Epithelial cell of prostate (primary cell): ENCODE measurements around the gene RIMS1.

Source experiments
- DNase-seq: peaks from one replicate; pipeline ENCODE4 v3.0.0-alpha.2; 2011; ENCODE audit warnings: low read depth, low spot score
- H3K27ac ChIP-seq: fragments of 450-650 bp; 2 replicates; pipeline ENCODE4 v1.5.1; 2017; ENCODE audit warnings: mild to moderate bottlenecking

RIMS1 gene

DNA sequence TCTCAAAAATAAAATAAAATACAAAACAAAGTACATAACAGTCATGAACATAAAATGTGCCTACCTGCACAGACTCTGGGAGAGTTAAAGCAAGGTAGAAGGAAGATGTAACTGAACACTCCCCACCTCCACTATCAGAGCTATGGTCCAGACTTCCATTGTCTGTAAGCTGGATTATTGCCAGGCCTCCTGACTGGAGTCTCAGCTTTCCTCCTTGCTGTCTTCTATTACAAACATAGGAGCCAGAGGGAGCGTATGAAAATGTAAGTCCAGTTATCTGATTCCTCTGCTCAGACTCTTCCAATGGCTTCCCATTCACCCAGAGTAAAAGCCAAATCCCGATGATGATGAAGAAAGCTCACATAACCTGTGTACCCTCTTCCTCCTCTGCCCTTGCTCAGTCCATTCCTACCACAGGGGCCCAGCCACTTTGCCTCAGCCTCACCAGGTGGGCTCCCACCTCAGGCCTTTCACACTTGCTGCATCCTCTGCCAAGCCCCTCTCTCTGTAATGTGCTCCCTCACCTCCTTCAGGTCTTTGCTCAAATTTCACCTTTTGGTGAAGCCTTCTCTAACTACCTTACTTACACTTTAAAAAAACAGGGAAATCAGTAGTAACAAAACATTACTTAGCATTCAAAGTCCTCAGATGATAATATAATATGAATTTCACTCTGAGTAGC is 194.1 kb downstream of the RIMS1 start:
- DNase-seq = no peak
- no peak overlapping the region for H3K27ac ChIP-seq

DNA sequence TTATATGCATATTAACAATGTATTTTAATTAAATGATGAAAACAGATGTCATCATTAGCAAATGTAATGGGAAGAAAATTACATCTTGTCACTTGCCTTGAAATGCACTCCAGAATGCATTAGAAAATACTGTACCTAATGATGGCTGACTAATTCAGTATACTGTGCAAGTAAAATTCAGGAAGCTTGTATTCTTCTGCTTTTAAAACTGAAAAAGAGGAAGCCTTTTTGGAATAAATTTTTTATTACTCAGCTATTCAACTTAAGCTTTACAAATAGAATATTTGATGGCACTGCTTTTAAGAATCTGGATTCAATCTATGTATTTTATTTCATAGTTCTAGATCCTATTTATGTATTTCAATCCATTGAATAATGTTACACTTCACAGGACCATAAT is 195.5 kb downstream of the RIMS1 start:
- no peak for DNase-seq
- no peak overlapping the region for H3K27ac ChIP-seq

DNA sequence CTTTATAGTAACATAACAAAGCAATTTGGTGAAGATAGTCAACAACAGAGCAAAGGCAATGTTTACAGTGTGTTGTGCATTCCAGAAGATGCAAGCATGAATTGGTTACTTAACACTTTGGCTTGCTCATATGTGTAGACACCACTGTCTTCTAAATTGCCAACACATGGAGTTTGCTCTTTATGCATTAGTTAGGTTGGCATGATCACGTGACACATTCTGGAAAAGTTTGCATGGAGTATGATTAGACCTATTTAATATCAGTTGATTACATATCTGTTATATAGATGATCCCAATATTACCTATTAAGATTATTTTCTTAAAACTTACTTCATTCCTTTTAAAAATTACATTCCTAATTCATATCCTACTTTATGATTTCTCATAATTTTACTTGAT is 197.6 kb downstream of the RIMS1 start:
- no peak overlapping the region for H3K27ac ChIP-seq
- DNase-seq = no peak

DNA sequence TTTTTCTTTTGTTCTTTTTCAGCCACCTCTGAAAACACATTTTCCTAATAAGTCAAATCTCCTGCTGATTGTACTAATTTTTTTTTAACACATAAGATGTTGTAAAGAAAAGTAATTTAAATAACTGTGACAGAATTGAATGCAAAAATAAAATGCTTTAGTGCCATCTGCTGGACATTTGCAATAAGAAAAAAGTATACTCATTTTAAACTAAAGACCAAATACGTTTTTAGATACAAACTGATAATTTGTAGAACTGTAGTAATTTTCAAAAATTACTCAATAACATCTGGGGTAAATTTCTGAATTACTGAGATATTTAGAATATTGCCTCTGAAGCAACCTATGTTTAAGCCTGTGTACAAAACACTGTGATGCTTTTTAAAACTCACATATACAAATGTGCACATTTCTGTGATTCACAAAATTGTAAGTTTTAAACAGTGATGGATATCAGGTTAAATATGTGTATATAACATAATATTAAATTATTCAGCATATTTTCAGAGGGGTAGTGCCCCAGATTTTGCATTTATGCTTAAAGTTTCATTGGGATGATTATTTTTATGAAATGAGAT is 198.7 kb downstream of the RIMS1 start:
- no peak overlapping the region for H3K27ac ChIP-seq
- no peak for DNase-seq

DNA sequence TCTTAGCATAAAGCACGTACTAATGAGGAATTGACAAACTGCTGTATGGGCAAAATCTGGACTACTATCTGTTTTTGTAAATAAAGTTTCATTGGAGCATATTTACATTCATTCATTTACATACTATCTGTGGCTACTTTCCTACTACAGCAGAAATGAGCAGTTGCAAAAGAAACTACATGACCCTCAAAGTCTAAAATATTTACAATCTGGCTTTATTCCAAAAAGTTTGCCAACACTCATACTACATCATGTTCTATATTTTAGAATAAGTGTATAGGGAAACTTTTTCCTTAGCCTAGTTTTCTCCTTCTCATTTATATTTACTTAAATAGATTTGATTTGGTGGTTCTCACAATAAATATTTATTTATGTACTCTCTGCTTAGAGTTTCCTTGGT is 208.2 kb downstream of the RIMS1 start:
- no peak overlapping the region for H3K27ac ChIP-seq

DNA sequence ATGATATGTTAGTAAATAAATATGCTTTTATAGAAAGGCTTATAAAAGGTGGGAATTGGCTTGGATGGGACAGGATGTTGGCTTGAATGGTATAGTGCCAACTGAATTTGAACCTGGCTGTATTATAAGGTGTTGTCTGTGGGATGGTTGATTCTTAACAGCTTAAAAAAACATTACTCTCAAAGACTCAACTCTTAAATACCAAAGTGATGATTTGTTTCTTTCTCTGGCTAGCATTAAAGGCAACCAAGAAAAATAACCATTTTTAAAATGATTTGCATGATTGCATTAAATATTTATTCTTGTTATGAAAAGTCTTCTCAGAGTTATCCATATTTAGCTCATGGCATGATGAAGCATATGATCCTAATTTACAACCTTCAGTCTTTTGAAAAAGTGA is 216.2 kb downstream of the RIMS1 start:
- no peak overlapping the region for H3K27ac ChIP-seq
- no peak for DNase-seq

More for the DNA sequence above, 208.2 kb downstream of the RIMS1 start:
- DNase-seq = no peak

DNA sequence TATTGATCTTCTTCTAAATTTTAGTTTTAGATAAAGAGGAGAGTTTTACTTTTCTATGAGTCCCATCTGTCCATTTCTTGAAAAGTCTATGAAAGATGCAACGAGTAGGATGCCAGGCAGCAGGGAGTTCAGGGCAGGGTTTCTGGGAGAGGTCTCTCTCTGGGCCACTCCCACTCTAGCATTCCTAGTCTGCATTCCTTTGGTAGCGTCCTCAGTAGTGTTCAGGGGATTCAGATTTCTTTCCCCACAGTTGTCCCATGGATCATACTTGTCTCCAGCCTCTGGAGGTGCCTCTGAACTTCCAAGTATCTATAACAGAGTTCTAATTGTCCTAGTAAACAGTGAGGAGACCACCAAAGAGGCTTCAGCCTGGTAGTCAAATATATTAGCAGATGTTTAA is 225.3 kb downstream of the RIMS1 start:
- H3K27ac ChIP-seq = no peak overlapping the region
- DNase-seq = no peak

DNA sequence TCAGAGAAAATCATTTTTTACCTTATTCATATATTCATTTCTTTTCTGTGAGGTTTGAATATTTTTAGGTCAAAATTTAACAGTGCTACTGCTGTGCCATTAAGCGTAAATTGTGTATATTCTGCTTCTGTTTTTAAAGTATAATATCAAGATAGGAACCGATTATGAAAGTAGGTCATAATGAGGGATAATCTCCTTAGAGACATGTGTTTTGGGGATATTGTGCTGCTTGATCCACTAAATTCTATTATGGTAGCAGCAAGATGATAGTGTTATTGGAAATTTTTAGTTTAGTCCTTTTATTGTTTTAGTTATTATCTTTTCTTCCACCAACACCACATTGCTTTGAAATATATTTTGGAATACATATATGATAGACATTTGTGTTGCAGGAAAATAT is 244.0 kb downstream of the RIMS1 start:
- no peak overlapping the region for H3K27ac ChIP-seq
- no peak for DNase-seq

DNA sequence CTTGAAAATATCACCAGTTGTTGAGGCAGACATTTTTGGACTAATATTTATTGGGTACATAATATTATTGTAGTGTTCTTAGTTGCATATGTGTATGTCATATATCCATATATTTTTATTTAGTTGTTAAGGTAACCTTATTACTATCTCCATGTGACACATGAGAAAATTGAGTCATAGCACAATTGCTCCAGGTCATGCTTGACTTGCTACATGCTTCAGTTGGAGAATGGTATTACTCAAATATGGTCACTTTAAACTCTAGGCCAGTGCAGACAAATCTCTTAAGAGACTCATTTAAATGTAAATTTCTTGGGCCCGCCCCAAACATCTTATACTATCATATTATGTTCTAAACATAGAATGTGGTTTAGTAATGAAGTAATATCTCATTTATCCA is 246.1 kb downstream of the RIMS1 start:
- no peak overlapping the region for H3K27ac ChIP-seq
- DNase-seq = peak; percentile 0

DNA sequence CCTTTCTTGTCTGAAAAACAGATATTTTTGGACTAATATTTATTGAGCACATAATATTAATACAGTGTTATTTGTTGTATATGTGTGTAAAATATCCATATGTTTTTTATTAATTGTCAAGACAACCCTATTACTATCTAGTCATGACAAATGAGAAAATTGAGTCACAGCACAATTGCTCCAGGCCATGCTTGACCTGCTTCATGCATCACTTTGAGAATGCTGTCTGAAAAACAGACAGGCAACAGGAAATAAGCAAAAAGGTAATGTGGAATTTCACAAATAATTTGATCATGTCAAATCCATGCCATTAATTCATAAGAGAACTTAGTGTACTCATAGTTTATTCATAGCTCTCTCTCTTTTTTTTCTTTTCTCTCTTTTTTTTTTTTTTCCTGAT is 246.5 kb downstream of the RIMS1 start:
- no peak overlapping the region for H3K27ac ChIP-seq
- peak; percentile 14 for DNase-seq

DNA sequence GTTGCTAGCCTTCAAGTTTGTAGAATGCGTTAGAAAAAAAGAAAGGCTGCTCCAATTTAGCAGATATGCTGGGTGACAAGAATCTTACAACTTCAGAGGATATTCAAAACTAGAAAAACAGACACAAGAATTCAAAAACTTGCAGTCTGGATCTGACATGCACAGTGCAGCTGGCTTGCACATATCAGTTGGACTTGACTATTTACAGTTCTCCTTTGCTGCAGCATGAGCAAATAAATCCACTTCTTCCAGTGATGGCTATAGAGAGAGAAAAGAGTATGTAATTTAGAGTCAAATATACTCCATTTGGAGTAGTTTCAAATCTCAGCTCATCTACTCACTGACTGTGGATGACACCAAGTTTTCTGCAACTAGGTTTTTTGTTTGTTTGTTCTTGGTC is 247.0 kb downstream of the RIMS1 start:
- DNase-seq = no peak
- H3K27ac ChIP-seq = no peak overlapping the region

DNA sequence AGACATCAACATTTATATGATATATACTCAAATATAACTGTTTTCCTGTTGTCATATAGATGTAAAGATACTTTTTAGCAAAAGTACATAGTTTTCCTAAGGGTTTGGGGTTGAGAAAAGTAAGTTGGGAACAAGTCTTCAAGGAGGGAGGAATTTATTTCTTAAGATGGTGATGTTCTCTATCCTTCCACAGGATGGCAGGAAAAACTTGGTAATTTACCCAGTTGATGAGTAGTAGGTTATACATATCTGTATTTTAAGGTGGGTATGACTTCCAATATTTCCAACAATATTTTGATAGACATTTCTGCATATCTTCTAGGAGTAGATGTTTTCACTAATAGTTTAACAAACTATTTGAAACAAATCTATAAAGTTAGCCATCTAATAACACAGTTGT is 254.4 kb downstream of the RIMS1 start:
- no peak for DNase-seq
- no peak overlapping the region for H3K27ac ChIP-seq

DNA sequence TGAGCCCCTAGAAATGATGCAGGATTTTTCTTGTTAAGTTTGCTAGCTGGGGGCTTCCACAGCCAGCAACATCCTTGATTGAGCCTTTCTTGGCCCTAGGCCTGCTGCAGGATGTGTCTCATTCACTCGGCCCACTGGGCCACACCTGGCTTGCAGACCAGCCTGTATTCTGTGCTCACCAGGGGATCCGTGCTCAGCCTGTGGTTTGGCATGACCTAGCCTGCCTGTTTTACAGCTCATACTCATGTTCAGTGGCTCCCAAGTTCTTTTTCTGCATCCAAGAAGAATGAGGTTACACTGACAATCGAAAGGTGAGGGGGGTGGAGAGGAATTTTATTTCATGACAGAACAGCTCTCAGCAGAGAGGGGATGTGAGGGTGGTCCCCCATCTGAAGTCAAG is 263.4 kb downstream of the RIMS1 start:
- peak overlapping the region; percentile 21 for H3K27ac ChIP-seq
- peak; percentile 64 for DNase-seq

DNA sequence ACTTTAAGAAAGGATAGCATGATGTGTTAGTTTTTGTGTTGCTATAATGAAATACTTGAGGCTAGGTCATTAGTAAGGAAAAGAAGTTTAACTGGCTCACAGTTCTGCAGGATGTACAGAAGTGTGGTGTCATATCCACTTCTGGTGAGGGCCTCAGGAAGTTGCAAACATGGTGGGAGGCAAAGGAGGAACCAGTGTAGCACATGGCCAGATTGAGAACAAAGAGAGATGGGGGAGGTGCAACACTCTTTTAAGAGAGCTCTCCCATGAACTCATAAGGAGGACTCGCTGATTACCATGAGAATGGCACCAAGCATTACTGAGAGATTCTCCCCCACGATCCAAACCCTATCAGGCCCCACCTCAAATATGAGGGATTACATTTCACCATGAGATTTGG is 265.4 kb downstream of the RIMS1 start:
- no peak for DNase-seq

DNA sequence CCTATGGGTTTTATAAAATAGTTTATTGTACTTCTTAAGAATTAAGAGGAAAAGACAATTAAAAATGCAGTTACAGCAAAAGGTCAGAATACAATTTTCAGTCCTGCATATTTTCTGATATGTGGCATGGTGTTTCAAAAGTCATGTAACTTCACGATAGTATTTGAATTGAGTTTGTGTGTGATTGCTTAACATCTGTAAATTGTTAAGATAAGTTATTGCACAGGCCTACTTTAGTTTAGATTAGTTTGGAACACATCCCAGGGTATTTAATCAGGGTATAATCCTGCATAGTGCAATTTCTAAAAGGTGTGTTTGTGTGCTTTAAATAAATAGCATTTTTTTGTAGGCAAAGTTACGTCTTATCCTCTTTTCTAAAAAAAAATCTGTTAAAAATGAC is 289.6 kb downstream of the RIMS1 start:
- DNase-seq = no peak
- H3K27ac ChIP-seq = no peak overlapping the region

More for the DNA sequence above, 265.4 kb downstream of the RIMS1 start:
- no peak overlapping the region for H3K27ac ChIP-seq

DNA sequence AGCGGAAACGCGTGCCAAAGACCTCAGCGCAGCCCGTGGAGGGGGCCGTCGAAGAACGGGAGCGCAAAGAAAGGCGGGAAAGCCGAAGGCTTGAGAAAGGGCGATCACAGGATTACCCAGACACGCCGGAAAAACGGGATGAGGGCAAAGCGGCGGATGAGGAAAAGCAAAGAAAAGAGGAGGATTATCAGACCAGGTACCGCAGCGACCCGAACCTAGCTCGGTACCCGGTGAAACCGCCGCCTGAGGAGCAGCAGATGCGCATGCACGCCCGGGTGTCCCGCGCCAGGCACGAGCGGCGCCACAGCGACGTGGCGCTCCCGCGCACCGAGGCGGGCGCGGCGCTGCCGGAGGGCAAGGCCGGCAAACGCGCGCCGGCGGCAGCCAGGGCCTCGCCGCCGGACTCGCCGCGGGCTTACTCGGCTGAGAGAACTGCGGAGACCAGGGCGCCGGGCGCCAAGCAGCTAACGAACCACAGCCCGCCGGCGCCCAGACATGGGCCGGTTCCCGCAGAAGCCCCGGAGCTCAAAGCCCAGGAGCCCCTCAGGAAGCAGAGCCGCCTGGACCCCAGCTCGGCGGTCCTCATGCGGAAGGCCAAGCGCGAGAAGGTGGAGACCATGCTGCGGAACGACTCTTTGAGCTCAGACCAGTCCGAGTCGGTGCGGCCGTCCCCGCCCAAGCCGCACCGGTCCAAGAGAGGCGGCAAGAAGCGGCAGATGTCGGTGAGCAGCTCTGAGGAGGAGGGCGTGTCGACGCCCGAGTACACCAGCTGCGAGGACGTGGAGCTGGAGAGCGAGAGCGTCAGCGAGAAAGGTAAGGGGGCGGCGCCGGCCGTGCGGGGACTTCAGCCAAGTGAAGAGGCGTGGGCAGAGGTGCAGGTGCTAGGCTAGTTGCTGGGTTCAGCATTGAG is 296.2 kb downstream of the RIMS1 start:
- H3K27ac ChIP-seq = no peak overlapping the region
- DNase-seq = peak; percentile 12

DNA sequence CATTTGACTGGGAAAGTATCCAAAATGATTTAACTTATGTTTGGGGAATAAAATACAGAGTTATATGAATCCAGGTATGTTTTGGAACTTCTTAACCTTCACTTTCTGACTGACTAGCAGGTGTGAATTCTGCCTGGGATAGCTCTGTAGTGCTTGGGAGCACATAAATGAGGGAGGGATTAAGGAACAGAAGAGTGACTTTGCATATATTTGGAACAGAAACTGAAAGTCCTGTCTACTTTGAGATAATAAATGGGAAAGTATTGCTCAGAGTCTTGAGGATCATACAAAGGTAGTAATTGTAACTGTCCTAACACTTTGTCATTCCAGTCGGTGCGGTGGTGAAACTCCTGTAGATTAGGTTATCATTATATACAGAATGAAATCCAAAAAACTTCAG is 317.6 kb downstream of the RIMS1 start:
- no peak for DNase-seq
- H3K27ac ChIP-seq = no peak overlapping the region

DNA sequence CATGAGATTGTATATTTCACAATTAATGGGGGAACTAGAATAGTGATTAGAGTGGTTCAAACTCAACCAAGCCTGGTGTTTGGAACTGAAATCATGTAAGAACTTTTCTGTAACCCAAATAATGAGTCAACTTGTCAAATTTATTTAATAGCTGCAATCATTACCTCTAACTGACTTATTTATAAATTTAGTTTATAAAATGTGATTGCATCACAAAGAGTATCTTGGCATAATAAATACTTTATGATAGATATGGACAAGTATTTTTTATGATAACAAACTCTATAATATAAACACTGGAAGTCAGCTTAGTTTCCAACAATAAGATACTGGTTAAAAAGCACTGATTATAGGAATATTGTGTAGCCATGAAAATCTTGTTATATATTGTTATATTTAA is 319.1 kb downstream of the RIMS1 start:
- no peak overlapping the region for H3K27ac ChIP-seq
- DNase-seq = no peak

DNA sequence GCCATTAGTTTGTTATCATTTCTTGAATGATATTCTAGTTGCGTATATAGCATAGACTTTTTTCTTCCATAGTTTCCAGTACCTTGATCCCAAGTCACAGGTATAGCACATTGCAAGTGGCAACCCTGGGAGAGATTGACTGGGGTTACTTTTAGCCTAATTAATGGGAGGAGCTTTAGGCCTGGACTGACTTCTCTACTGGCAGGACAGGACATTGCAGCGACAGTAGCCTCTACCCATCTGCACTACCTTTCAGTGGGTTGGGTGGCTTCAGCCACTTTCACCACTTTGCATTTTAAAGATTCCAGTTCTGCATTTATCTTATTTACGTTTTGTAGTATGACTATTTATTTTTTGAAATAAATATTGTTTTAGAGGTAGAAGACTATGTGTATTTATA is 320.3 kb downstream of the RIMS1 start:
- no peak overlapping the region for H3K27ac ChIP-seq
- DNase-seq = no peak

DNA sequence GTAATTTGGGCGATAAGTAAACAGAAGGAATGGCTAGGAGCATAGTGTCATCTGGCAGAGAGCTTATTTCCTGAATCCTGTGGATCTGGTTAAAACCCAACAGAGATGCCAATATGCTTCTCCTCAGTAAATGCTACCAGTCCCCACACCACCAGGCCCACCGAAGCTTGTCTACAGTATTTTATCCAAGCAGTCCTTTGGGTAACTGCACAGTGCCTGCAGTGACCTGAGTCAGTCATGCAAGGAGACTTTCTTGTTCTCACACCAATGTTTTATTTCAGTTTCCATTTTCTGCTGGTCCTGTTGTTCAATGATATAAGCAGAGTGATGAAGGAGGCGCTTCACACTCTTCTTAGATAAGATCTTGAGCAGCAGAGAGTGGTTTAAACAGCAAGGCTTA is 326.3 kb downstream of the RIMS1 start:
- H3K27ac ChIP-seq = no peak overlapping the region
- no peak for DNase-seq

DNA sequence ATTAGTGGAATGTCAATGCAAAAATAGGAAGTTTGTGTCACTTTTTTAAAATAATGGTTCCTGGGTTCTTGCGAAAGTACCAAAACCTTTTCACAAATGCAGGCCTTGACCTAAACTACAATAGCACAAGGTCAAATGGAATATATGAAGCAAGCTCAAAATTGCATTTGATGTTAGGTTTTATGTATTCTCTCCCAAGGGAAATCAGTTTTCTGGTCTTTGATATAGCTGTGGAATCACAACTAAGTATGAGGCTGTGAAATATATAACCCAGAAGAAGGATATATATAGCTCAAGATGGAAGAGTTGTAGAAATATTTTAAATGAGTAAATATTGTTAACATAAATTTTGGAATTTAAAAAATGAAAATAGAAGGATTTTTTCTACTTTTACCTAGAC is 327.3 kb downstream of the RIMS1 start:
- no peak overlapping the region for H3K27ac ChIP-seq

More for the DNA sequence above, 327.3 kb downstream of the RIMS1 start:
- no peak for DNase-seq
